ENCODE data around the gene FSTL4.

- TF ChIP-seq, protein P1, sequence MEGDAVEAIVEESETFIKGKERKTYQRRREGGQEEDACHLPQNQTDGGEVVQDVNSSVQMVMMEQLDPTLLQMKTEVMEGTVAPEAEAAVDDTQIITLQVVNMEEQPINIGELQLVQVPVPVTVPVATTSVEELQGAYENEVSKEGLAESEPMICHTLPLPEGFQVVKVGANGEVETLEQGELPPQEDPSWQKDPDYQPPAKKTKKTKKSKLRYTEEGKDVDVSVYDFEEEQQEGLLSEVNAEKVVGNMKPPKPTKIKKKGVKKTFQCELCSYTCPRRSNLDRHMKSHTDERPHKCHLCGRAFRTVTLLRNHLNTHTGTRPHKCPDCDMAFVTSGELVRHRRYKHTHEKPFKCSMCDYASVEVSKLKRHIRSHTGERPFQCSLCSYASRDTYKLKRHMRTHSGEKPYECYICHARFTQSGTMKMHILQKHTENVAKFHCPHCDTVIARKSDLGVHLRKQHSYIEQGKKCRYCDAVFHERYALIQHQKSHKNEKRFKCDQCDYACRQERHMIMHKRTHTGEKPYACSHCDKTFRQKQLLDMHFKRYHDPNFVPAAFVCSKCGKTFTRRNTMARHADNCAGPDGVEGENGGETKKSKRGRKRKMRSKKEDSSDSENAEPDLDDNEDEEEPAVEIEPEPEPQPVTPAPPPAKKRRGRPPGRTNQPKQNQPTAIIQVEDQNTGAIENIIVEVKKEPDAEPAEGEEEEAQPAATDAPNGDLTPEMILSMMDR (IDR thresholded peaks at IDR 0.05; ENCODE audit: low read length), result no peak
- TF ChIP-seq EZH2 (optimal IDR thresholded peaks at IDR 0.05; ENCODE audit: low read depth, low read length), result no peak
Observed at GRCh38 chr5:133200256-133200655, 412.1 kb downstream of the FSTL4 start.
